Neural cell (in vitro differentiated cells): ENCODE data around the gene KRT15. TPM values are rescaled to one million over a fixed set of nuclear protein-coding genes. Genes with fewer than 3 reads are reported as not detected.

Experiments used
- H2AFZ ChIP-seq: fragments of 200-600, 300-800 bp; sonication (generic), shearing (Covaris generic); 2 replicates; pipeline ENCODE4 v1.6.0; 2014; ENCODE audit warnings: low read depth, mild to moderate bottlenecking, antibody characterized with exemption, low read length, moderate library complexity
- H3F3A ChIP-seq: fragments of 200-600 bp; shearing (Covaris generic); 2 replicates; pipeline ENCODE4 v1.6.1; 2016; ENCODE audit warnings: mild to moderate bottlenecking, moderate library complexity, mixed read lengths, antibody characterized with exemption, low read length; ENCODE audit not compliant: insufficient read depth, poor library complexity, severe bottlenecking
- H3K27ac ChIP-seq: fragments of 200-600, 300-800 bp; sonication (generic), shearing (Covaris generic); 2 replicates; pipeline ENCODE4 v1.5.1; 2014; ENCODE audit warnings: mild to moderate bottlenecking, low read length, moderate library complexity
- H3K27me3 ChIP-seq: fragments of 300-800, 200-600 bp; sonication (generic), shearing (Covaris generic); 2 replicates; pipeline ENCODE4 v1.6.0; 2014; ENCODE audit warnings: mild to moderate bottlenecking, low read depth, low read length, moderate library complexity; ENCODE audit not compliant: insufficient read depth
- H3K36me3 ChIP-seq: fragments of 300-800, 200-600 bp; sonication (generic), shearing (Covaris generic); 2 replicates; pipeline ENCODE4 v1.5.1; 2014; ENCODE audit warnings: mild to moderate bottlenecking, antibody characterized with exemption, low read length, moderate library complexity; ENCODE audit not compliant: insufficient read depth
- H3K4me2 ChIP-seq: fragments of 300-800, 200-600 bp; sonication (generic), shearing (Covaris generic); 2 replicates; pipeline ENCODE4 v1.6.0; 2014; ENCODE audit warnings: mild to moderate bottlenecking, low read length
- H3K4me3 ChIP-seq: fragments of 300-800, 200-600 bp; sonication (generic), shearing (Covaris generic); 2 replicates; pipeline ENCODE4 v1.5.1; 2014; ENCODE audit warnings: mild to moderate bottlenecking, low read length, moderate library complexity
- H3K79me2 ChIP-seq: fragments of 200-600 bp; shearing (Covaris generic); replicated peaks from 2 replicates; pipeline ENCODE4 v1.6.0; 2014; ENCODE audit warnings: mild to moderate bottlenecking, low read length, moderate library complexity; ENCODE audit not compliant: insufficient read depth
- H3K9ac ChIP-seq: fragments of 300-800, 200-600 bp; sonication (generic), shearing (Covaris generic); 2 replicates; pipeline ENCODE4 v1.6.1; 2016; ENCODE audit warnings: mild to moderate bottlenecking, low read length, mixed read lengths
- H3K9me2 ChIP-seq: fragments of 200-600 bp; shearing (Covaris generic); 2 replicates; pipeline ENCODE4 v1.6.1; 2016; ENCODE audit warnings: mild to moderate bottlenecking, low read length, mixed read lengths; ENCODE audit not compliant: insufficient read depth
- H3K9me3 ChIP-seq: fragments of 200-600, 300-800 bp; sonication (generic), shearing (Covaris generic); 2 replicates; pipeline ENCODE4 v1.6.1; 2016; ENCODE audit warnings: mild to moderate bottlenecking, mixed run types, low read length, moderate library complexity, mixed read lengths
- H4K20me1 ChIP-seq: fragments of 200-600 bp; shearing (Covaris generic); 2 replicates; pipeline ENCODE4 v1.6.1; 2016; ENCODE audit warnings: mild to moderate bottlenecking, mixed run types; ENCODE audit not compliant: insufficient read depth
- CTCF ChIP-seq: fragments of 450-650 bp; IDR thresholded peaks from 2 replicates; pipeline ENCODE4 v1.5.1; 2014; ENCODE audit warnings: antibody characterized with exemption, mild to moderate bottlenecking, moderate library complexity; ENCODE audit not compliant: poor library complexity, severe bottlenecking
- EP300 ChIP-seq: fragments of 450-650 bp; conservative IDR thresholded peaks from 2 replicates; pipeline ENCODE4 v1.6.1; 2014; ENCODE audit warnings: antibody characterized with exemption, mild to moderate bottlenecking, moderate library complexity; ENCODE audit not compliant: poor library complexity, severe bottlenecking
- EZH2 ChIP-seq: fragments of 200-600, 300-800 bp; shearing (Covaris generic), sonication (generic); IDR thresholded peaks from 2 replicates; pipeline ENCODE4 v1.6.1; 2014; ENCODE audit warnings: antibody characterized with exemption, low read length, borderline replicate concordance, mild to moderate bottlenecking; ENCODE audit not compliant: insufficient read depth, poor library complexity, severe bottlenecking
- MXI1 ChIP-seq: fragments of 450-650 bp; conservative IDR thresholded peaks from 2 replicates; pipeline ENCODE4 v1.6.1; 2014; ENCODE audit warnings: antibody characterized with exemption, mild to moderate bottlenecking; ENCODE audit not compliant: poor library complexity, severe bottlenecking
- POLR2AphosphoS5 ChIP-seq: IDR thresholded peaks from 2 replicates; pipeline ENCODE4 v1.6.1; 2012
- RAD21 ChIP-seq: fragments of 450-650 bp; conservative IDR thresholded peaks from 2 replicates; pipeline ENCODE4 v1.6.1; 2014; ENCODE audit warnings: antibody characterized with exemption, mild to moderate bottlenecking, moderate library complexity
- REST ChIP-seq: IDR thresholded peaks from 2 replicates; pipeline ENCODE4 v1.6.1; 2012; ENCODE audit warnings: borderline replicate concordance
- SMC3 ChIP-seq: fragments of 450-650 bp; conservative IDR thresholded peaks from 2 replicates; pipeline ENCODE4 v1.6.1; 2014; ENCODE audit warnings: antibody characterized with exemption, mild to moderate bottlenecking, moderate library complexity; ENCODE audit not compliant: poor library complexity
- TAF1 ChIP-seq: IDR thresholded peaks from 2 replicates; pipeline ENCODE4 v1.6.1; 2012; ENCODE audit warnings: low read depth
- polyA plus RNA-seq: library from polyadenylated mRNA; depleted of rRNA; stranded (reverse); fragments of >200 nt; gene quantifications from 2 replicates; pipeline ENCODE4 v1.2.3, GENCODE V29; 2014

Gene KRT15
- polyA plus RNA-seq, 1 donor from 2014 or later, result 0.09 TPM

- H3K27ac ChIP-seq, result no peak overlapping the region
- H3F3A ChIP-seq, result no peaks in the 10 kb centered on the region
- no peak overlapping the region for H3K4me2 ChIP-seq
- H3K27me3 ChIP-seq, result no peaks in the 10 kb centered on the region
- no peaks in the 10 kb centered on the region for H3K36me3 ChIP-seq
- no peaks in the 10 kb centered on the region for H4K20me1 ChIP-seq
- H3K9me2 ChIP-seq, result no peaks in the 10 kb centered on the region
- H2AFZ ChIP-seq, result no peak overlapping the region
- no peaks in the 10 kb centered on the region for H3K79me2 ChIP-seq
- no peak overlapping the region for H3K4me3 ChIP-seq
- TF ChIP-seq CTCF (no peak), SMC3 (no peak), MXI1 (no peak), EZH2 (no peak), REST (no peak), TAF1 (no peak), RAD21 (no peak), EP300 (no peak), POLR2AphosphoS5 (no peak)
- no peaks in the 10 kb centered on the region for H3K9me3 ChIP-seq
- no peak overlapping the region for H3K9ac ChIP-seq
Measured at GRCh38 chr17:41539071-41539492, 20.4 kb upstream of the KRT15 start.

- Histone ChIP-seq H3F3A (no peaks in the 10 kb centered on the region), H3K4me2 (no peak overlapping the region), H3K9me2 (no peaks in the 10 kb centered on the region), H3K9me3 (no peaks in the 10 kb centered on the region), H2AFZ (no peak overlapping the region), H3K27me3 (no peaks in the 10 kb centered on the region), H3K4me3 (no peak overlapping the region), H3K27ac (no peak overlapping the region), H3K9ac (no peak overlapping the region), H3K79me2 (no peaks in the 10 kb centered on the region), H3K36me3 (no peaks in the 10 kb centered on the region), H4K20me1 (no peaks in the 10 kb centered on the region)
- TF ChIP-seq REST (peak; percentile 38), RAD21 (no peak)
Measured at GRCh38 chr17:41538565-41538991, 19.9 kb upstream of the KRT15 start.
